ENCODE data around the gene KIF9. TPM values are rescaled to one million over a fixed set of nuclear protein-coding genes. Genes with fewer than 3 reads are reported as not detected.

The KIF9 gene
- total RNA-seq, 1 experiment from 2014 or later, result 13.1 TPM

GRCh38 chr3:47267490-47267824 lies 15.1 kb downstream of the KIF9 start:
- no peaks in the 10 kb centered on the region for H3K9me3 ChIP-seq (ENCODE audit: control insufficient read depth in 1 of 2, insufficient read depth in 1 of 2, low read depth in 1 of 2, low read length in 2 of 2)
- RAD21 ChIA-PET (ENCODE audit: low non-redundant PET in 1 of 2, low total read pairs in 2 of 2, uncharacterized antibody in 2 of 2, unreplicated experiment in 2 of 2), result no interaction called here
- intact Hi-C loops (cut with micrococcal nuclease), result no loop called here
- CTCF ChIA-PET, result interaction anchor here (0.9 to 1.5 kb wide), 3 partner anchors 17 to 153 kb away, joined by 3 to 5 read pairs (median 3); no protein-coding TSS in a partner anchor
- no peak overlapping the region for H3K4me3 ChIP-seq (replicated peaks in 1 of 2; ENCODE audit: low read depth in 1 of 2, low read length in 2 of 2)
- peak overlapping the region; percentile 51; the same call in 1 of the 2 replicates for H3K4me2 ChIP-seq (ENCODE audit: low read length)
- no peak overlapping the region for H2AFZ ChIP-seq (ENCODE audit: low read depth, low read length, poor library complexity, severe bottlenecking)
- TF ChIP-seq EGR1 (IDR thresholded peaks at IDR 0.05; ENCODE audit: low read depth), result no peak
- TF ChIP-seq FOSL1 (IDR thresholded peaks at IDR 0.05; ENCODE audit: low read depth), result no peak
- no peak for TF ChIP-seq EZH2 (IDR thresholded peaks at IDR 0.05)
- TF ChIP-seq ZNF274 (IDR thresholded peaks at IDR 0.05; ENCODE audit: low read depth, low read length), result no peak
- H3K79me2 ChIP-seq (ENCODE audit: insufficient read depth, low read length), result no peaks in the 10 kb centered on the region
- no peaks in the 10 kb centered on the region for H4K20me1 ChIP-seq (ENCODE audit: insufficient read depth)
- H3K9me2 ChIP-seq (ENCODE audit: insufficient read depth), result no peaks in the 10 kb centered on the region
- no peak for DNase-seq (ENCODE audit: low read depth, low spot score)
- POLR2A ChIA-PET, result no interaction called here
- H3K27me3 ChIP-seq (ENCODE audit: insufficient read depth, low read length), result no peaks in the 10 kb centered on the region
- no TSS peak for BruUV-seq (replicated peaks)
- no peaks in the 10 kb centered on the region for H3K36me3 ChIP-seq (ENCODE audit: control insufficient read depth in 1 of 2, insufficient read depth in 2 of 2, low read length in 2 of 2)
- ATAC-seq, result no peak
- no peak overlapping the region for H3K27ac ChIP-seq (ENCODE audit: low read depth, low read length)
- peaks cover 15 to 16% of the 10 kb centered on the region in 2 experiments for H3K4me1 ChIP-seq (ENCODE audit: control insufficient read depth in 1 of 2, insufficient read depth in 2 of 2, low read length in 2 of 2)
- no peak overlapping the region for H3K9ac ChIP-seq (ENCODE audit: low read length)

- ATAC-seq, result peak; percentile 83
- peak; percentile 57 for DNase-seq (ENCODE audit: low read depth, low spot score)
- H3K79me2 ChIP-seq (ENCODE audit: insufficient read depth, low read length), result no peaks in the 10 kb centered on the region
- H3K36me3 ChIP-seq (ENCODE audit: control insufficient read depth in 1 of 2, insufficient read depth in 2 of 2, low read length in 2 of 2), result no peaks in the 10 kb centered on the region
- intact Hi-C loops (cut with micrococcal nuclease), result no loop called here
- H3K27me3 ChIP-seq (ENCODE audit: insufficient read depth, low read length), result no peaks in the 10 kb centered on the region
- H3K4me1 ChIP-seq (ENCODE audit: control insufficient read depth in 1 of 2, insufficient read depth in 2 of 2, low read length in 2 of 2), result peaks cover 15 to 16% of the 10 kb centered on the region in 2 experiments
- peak overlapping the region; percentile 51 for H3K4me2 ChIP-seq (ENCODE audit: low read length)
- H3K9me2 ChIP-seq (ENCODE audit: insufficient read depth), result no peaks in the 10 kb centered on the region
- no peak overlapping the region for H2AFZ ChIP-seq (ENCODE audit: low read depth, low read length, poor library complexity, severe bottlenecking)
- no peak overlapping the region for H3K4me3 ChIP-seq (replicated peaks in 1 of 2; ENCODE audit: low read depth in 1 of 2, low read length in 2 of 2)
- no peaks in the 10 kb centered on the region for H3K9me3 ChIP-seq (ENCODE audit: control insufficient read depth in 1 of 2, insufficient read depth in 1 of 2, low read depth in 1 of 2, low read length in 2 of 2)
- H4K20me1 ChIP-seq (ENCODE audit: insufficient read depth), result no peaks in the 10 kb centered on the region
- CTCF ChIA-PET, result interaction anchor here (0.9 to 1.5 kb wide), 3 partner anchors 16 to 154 kb away, joined by 3 to 5 read pairs (median 3); no protein-coding TSS in a partner anchor
- RAD21 ChIA-PET (ENCODE audit: low non-redundant PET in 1 of 2, low total read pairs in 2 of 2, uncharacterized antibody in 2 of 2, unreplicated experiment in 2 of 2), result interaction anchor here in 1 of 2 experiments (1.1 kb wide), 1 partner anchor 332 kb away, joined by 3 read pairs; no protein-coding TSS in a partner anchor
- POLR2A ChIA-PET, result no interaction called here
- no peak overlapping the region for H3K27ac ChIP-seq (ENCODE audit: low read depth, low read length)
- no peak overlapping the region for H3K9ac ChIP-seq (ENCODE audit: low read length)
- no TSS peak for BruUV-seq (replicated peaks)
- TF ChIP-seq EZH2phosphoT487 (IDR thresholded peaks at IDR 0.05; ENCODE audit: borderline replicate concordance) (no peak), EZH2 (IDR thresholded peaks at IDR 0.05) (no peak), ZFX (IDR thresholded peaks at IDR 0.05) (no peak), JUND (IDR thresholded peaks at IDR 0.05) (peak; percentile 54), POLR2A (IDR thresholded peaks at IDR 0.05; ENCODE audit: borderline replicate concordance, extremely low read depth, insufficient read depth, insufficient read length) (no peak), POLR2AphosphoS5 (IDR thresholded peaks at IDR 0.05; ENCODE audit: low read depth, low read length) (no peak), ATF3 (IDR thresholded peaks at IDR 0.05) (no peak), ZBTB33 (IDR thresholded peaks at IDR 0.05; ENCODE audit: extremely low read depth, insufficient replicate concordance, low read length) (no peak), ELF1 (IDR thresholded peaks at IDR 0.05; ENCODE audit: borderline replicate concordance, low read depth) (no peak), SP1 (IDR thresholded peaks at IDR 0.05; ENCODE audit: low read depth) (0 out of 2 replicates have a peak, but pooled peaks have one; percentile 21), CEBPB (IDR thresholded peaks at IDR 0.05; ENCODE audit: low read depth) (no peak), REST (IDR thresholded peaks at IDR 0.05; ENCODE audit: low read depth) (no peak)
Measured at GRCh38 chr3:47266709-47267489, 15.7 kb downstream of the KIF9 start.
